Gastrocnemius medialis (tissue), 4 donors: ENCODE results near the gene WDR43. TPM values are rescaled to one million over a fixed set of nuclear protein-coding genes. Genes with fewer than 3 reads are reported as not detected.
"Not testable (repeated sequence)": the region's sequence is repeated elsewhere in the genome, so short reads cannot be mapped to it uniquely, and the experiment has no call there.

ENCODE experiments used
- ATAC-seq, 2 donors: fragments of 150-250 bp; one replicate each; pipeline ENCODE4 v1.9.1; 2016
- DNase-seq, 2 donors: peaks; one replicate each; pipeline ENCODE4 v3.0.0-alpha.2; 2019
- H3K27ac ChIP-seq, 4 donors: fragments of 200-600 bp; sonication (generic); 1 replicate in 1 of 4; 2 replicates in 3 of 4; pipeline ENCODE4 v1.5.1; 2016 to 2018; ENCODE audit warnings: mild to moderate bottlenecking in 2 of 4, moderate library complexity in 1 of 4
- H3K27me3 ChIP-seq, 3 donors: fragments of 200-600 bp; sonication (generic) in 2 of 3; 1 replicate in 1 of 3; 2 replicates in 2 of 3; pipeline versions ENCODE4 v1.5.1 to v1.6.0; 2016 to 2019; ENCODE audit warnings: mild to moderate bottlenecking in 1 of 3, moderate library complexity in 1 of 3
- H3K36me3 ChIP-seq, 2 donors: fragments of 200-600 bp; sonication (generic) in 1 of 2; one replicate each; pipeline ENCODE4 v1.5.1; 2017 to 2018
- H3K4me1 ChIP-seq, 2 donors: fragments of 200-600 bp; sonication (generic) in 1 of 2; one replicate each; pipeline ENCODE4 v1.5.1; 2016 to 2017; ENCODE audit warnings: mild to moderate bottlenecking in 2 of 2
- H3K4me3 ChIP-seq, 4 donors: fragments of 200-600 bp; sonication (generic) in 3 of 4; 1 replicate in 1 of 4; 2 replicates in 3 of 4; pipeline ENCODE4 v1.5.1; 2016 to 2019; ENCODE audit warnings: mild to moderate bottlenecking in 2 of 4
- H3K9me3 ChIP-seq, 3 donors: fragments of 200-600 bp; sonication (generic) in 2 of 3; 1 replicate in 1 of 3; 2 replicates in 2 of 3; pipeline ENCODE4 v1.5.1; 2016 to 2019
- CTCF ChIP-seq, 5 experiments: fragments of 450-650 bp in 3 of 5; fragments of 200-600 bp in 2 of 5; sonication (generic) in 2 of 5; IDR thresholded peaks in 4 of 5; conservative IDR thresholded peaks in 1 of 5; 1 replicate in 4 of 5; 2 replicates in 1 of 5; pipeline ENCODE4 v1.5.1; 2016 to 2019; ENCODE audit warnings: antibody characterized with exemption in 5 of 5, mild to moderate bottlenecking in 3 of 5, moderate library complexity in 3 of 5
- POLR2A ChIP-seq, 2 donors: fragments of 450-650 bp; IDR thresholded peaks; one replicate each; pipeline ENCODE4 v1.6.1; 2017; ENCODE audit warnings: antibody characterized with exemption in 2 of 2, mild to moderate bottlenecking in 2 of 2, moderate library complexity in 2 of 2
- in situ Hi-C, 4 donors: fragments of 200-750 bp; cut with MboI; loops; one replicate each; pipeline versions ENCODE4 v1.15.0 to v1.8.0; 2017; ENCODE audit warnings: low sequenced_read_pairs in 4 of 4
- intact Hi-C: fragments of 100-400 bp; cut with DNase I; formaldehyde crosslinking; loops from one replicate; pipeline ENCODE4 v1.15.1; 2023; ENCODE audit warnings: low total_unique reads
- total RNA-seq, 4 donors: library from RNA; depleted of rRNA; stranded (reverse); fragments of >200 nt; gene quantifications; one replicate each; pipeline versions ENCODE4 v1.1.0 to v1.2.3, GENCODE V29; 2016

Gene WDR43
- total RNA-seq, 4 donors from 2014 or later = 73.5 to 105 (median 81.1) TPM

- H3K27me3 ChIP-seq = no peaks in the 10 kb centered on the region
- TF ChIP-seq CTCF (IDR thresholded peaks at IDR 0.05 in 4 of 5, conservative IDR thresholded peaks at IDR 0.05 in 1 of 5) (no peak), POLR2A (IDR thresholded peaks at IDR 0.05) (no peak)
- in situ Hi-C loops = no loop called here
- no peaks in the 10 kb centered on the region for H3K36me3 ChIP-seq
- H3K4me1 ChIP-seq = no peaks in the 10 kb centered on the region
- H3K4me3 ChIP-seq = no peak overlapping the region
- DNase-seq = no peak
- H3K9me3 ChIP-seq = no peaks in the 10 kb centered on the region
- intact Hi-C loops = no loop called here
- no peak overlapping the region for H3K27ac ChIP-seq
- ATAC-seq = no peak
These were observed 81.2 kb downstream of the WDR43 start for GRCh38 chr2:28975671-28976070.

DNA sequence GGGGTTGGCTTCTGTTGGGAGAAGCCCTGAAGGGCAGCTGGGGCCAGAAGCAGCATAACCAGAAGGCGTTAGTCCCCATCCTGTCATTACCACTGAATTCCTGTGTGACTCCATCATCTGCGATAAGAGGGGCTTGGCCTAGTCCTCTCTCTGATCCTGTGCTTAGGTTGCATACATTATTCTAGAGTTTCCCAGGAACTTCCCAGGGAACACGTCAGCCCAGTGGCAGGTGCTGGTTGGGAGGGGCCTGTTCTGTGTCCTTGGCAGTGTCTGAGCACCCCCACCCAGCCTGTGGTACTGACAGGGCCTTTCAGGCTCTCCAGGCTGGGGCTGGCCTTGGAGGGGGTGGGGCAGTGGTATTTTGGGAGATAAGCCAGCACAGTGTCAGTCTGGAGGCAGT lies 82.1 kb downstream of the WDR43 start:
- TF ChIP-seq POLR2A (IDR thresholded peaks at IDR 0.05) = no peak
- TF ChIP-seq CTCF (IDR thresholded peaks at IDR 0.05 in 4 of 5, conservative IDR thresholded peaks at IDR 0.05 in 1 of 5) = no peak
- in situ Hi-C loops (no loop called here), intact Hi-C loops (no loop called here)
- DNase-seq = no peak
- no peak for ATAC-seq
- Histone ChIP-seq H3K9me3 (no peaks in the 10 kb centered on the region), H3K4me3 (no peak overlapping the region), H3K27me3 (no peaks in the 10 kb centered on the region), H3K36me3 (no peaks in the 10 kb centered on the region), H3K4me1 (no peaks in the 10 kb centered on the region), H3K27ac (no peak overlapping the region)

DNA sequence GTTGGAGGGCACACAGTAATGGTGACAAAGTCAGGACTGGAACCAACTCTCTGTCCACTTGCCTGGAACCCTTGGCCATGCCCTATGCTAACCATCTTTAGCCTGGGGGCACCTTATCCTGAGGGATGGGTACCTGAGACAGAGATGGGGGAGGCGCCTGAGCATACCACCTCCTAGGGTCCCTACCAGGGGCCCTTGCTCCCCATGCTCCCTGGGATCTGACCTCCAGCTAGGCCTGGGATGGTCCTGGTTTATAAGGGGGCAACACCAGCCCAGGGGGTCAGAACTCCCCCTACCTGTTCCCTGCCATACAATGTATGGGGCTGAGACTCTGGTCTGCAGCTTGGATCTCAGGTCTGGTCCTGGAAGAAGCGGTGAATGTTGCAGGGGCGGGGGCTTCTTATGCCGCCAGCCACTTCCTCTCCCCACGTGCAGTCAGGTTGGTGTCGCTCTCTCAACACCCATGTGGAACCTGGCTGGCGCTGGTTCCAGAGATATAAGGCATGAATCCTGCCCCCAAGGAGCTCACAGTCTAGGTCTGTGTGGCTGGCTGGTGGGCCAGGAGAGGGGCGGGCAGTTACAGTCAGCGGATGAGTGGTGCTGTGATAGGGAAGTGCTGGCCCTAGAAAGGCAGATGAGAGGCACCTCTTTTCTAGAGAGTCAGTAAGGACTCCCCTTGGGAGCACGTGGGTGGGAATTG lies 82.9 kb downstream of the WDR43 start:
- no peak for DNase-seq
- intact Hi-C loops = no loop called here
- no peak overlapping the region for H3K27ac ChIP-seq

DNA sequence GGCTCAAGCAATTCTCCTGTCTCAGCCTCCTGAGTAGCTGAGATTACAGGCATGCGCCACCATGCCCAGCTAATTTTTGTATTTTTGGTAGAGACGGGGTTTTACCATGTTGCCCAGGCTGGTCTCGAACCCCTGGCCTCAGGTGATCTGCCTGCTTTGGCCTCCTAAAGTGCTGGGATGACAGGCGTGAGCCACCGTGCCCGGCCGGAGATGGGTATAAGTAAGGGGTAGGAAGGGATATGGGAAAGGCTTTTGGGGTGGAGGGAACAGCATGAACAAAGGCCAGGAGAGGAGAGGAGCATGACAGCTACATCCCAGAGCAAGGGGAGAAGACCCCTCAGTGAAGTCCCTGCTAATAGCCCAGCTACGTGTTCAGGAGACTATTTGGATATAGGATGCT lies 83.5 kb downstream of the WDR43 start:
- in situ Hi-C loops, intact Hi-C loops: not testable (repeated sequence)

More for the DNA sequence above, 82.9 kb downstream of the WDR43 start:
- H3K4me1 ChIP-seq = no peaks in the 10 kb centered on the region
- no peaks in the 10 kb centered on the region for H3K36me3 ChIP-seq
- ATAC-seq = no peak
- TF ChIP-seq CTCF (IDR thresholded peaks at IDR 0.05 in 4 of 5, conservative IDR thresholded peaks at IDR 0.05 in 1 of 5) = no peak
- no peak for TF ChIP-seq POLR2A (IDR thresholded peaks at IDR 0.05)
- no peaks in the 10 kb centered on the region for H3K27me3 ChIP-seq
- H3K9me3 ChIP-seq = no peaks in the 10 kb centered on the region
- no peak overlapping the region for H3K4me3 ChIP-seq
- in situ Hi-C loops = no loop called here

DNA sequence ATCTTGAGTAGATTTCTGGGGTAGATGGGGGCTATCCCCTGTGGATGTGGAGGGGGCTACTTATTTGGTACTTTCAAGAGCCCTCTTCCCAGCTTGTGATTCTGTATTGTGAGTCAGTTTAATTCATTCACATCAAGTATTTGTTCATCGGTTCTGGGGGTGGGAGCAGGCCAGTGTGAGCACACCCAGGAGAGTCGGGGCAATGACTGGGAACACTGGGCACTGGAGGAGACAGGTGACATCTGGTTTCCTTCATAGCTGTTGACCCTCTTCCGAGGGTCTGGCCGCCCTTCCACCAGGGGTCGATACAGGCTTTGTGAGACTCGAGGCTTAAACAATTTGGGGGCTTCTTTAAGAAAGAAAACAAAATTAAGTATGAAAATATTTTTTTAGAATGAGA lies 84.1 kb downstream of the WDR43 start:
- Histone ChIP-seq H3K4me3 (no peak overlapping the region), H3K4me1 (no peaks in the 10 kb centered on the region), H3K9me3 (no peaks in the 10 kb centered on the region), H3K27ac (no peak overlapping the region), H3K36me3 (no peaks in the 10 kb centered on the region), H3K27me3 (no peaks in the 10 kb centered on the region)
- intact Hi-C loops = no loop called here
- TF ChIP-seq POLR2A (IDR thresholded peaks at IDR 0.05) (no peak), CTCF (IDR thresholded peaks at IDR 0.05 in 4 of 5, conservative IDR thresholded peaks at IDR 0.05 in 1 of 5) (no peak)
- DNase-seq (no peak), ATAC-seq (no peak)
- in situ Hi-C loops = no loop called here

More for the DNA sequence above, 83.5 kb downstream of the WDR43 start:
- not testable (repeated sequence) for H3K27me3 ChIP-seq, H3K27ac ChIP-seq, H3K36me3 ChIP-seq, H3K9me3 ChIP-seq, H3K4me3 ChIP-seq, H3K4me1 ChIP-seq, ATAC-seq, DNase-seq
